K562 (cell line): ENCODE data around the gene ADD2. TPM values are rescaled to one million over a fixed set of nuclear protein-coding genes. Genes with fewer than 3 reads are reported as not detected.

Experiments
- ATAC-seq: fragments of 200-7000 bp; cut with Tn5 transposase; 3 replicates; pipeline ENCODE4 v1.9.1; 2020; ENCODE audit warnings: moderate library complexity
- BruUV-seq: library from RNA; stranded (reverse); fragments of 400-500 nt; replicated peaks from 2 replicates; lab custom pipeline; 2021; lab: Mats Ljungman, UMichigan
- CTCF ChIA-PET: fragments of 300-600 bp; formaldehyde crosslinking; extraction: SDS; loops from one replicate; lab custom pipeline; 2021; ENCODE audit warnings: low intra/inter-chr PET ratio; lab: Yijun Ruan, JAX
- POLR2A ChIA-PET: fragments of 300-600, 350-650 bp; sonication (Branson Sonifier 250); formaldehyde crosslinking; extraction: SDS; loops from one replicate; lab custom pipeline; 2021; ENCODE audit warnings: antibody characterized with exemption, inconsistent platforms; lab: Yijun Ruan, JAX
- DNase-seq, 4 experiments: peaks; one replicate each; pipeline versions ENCODE4 v3.0.0 to v3.0.0-alpha.2; 2011 to 2018; ENCODE audit warnings: low spot score in 3 of 4, mixed read lengths in 3 of 4; ENCODE audit errors: extremely low read depth in 1 of 4
- FAIRE-seq: peaks from 2 replicates; lab custom pipeline; 2011; peaks lifted over from hg19 to GRCh38; lab: Jason Lieb, UNC
- H2AFZ ChIP-seq: 2 replicates; pipeline ENCODE4 v1.6.0; 2011; ENCODE audit warnings: low read depth, low read length, control low read depth, inconsistent platforms
- H3K27ac ChIP-seq: fragments of 200-600 bp; 3 replicates; pipeline ENCODE4 v1.8.0; 2011; ENCODE audit warnings: low read depth, mild to moderate bottlenecking, control low read depth, inconsistent platforms, low read length, moderate library complexity, mixed read lengths; ENCODE audit errors: extremely low read depth
- H3K27me3 ChIP-seq, 2 experiments: fragments of 300-600 bp in 1 of 2; 2 replicates in 1 of 2; 3 replicates in 1 of 2; pipeline versions ENCODE4 v1.6.0 to v1.8.0; 2011; ENCODE audit warnings: inconsistent platforms in 2 of 2, low read length in 2 of 2, mild to moderate bottlenecking in 1 of 2, mixed read lengths in 1 of 2, moderate library complexity in 1 of 2; ENCODE audit not compliant: control insufficient read depth in 2 of 2, insufficient read depth in 2 of 2
- H3K36me3 ChIP-seq: fragments of 300-600 bp; 3 replicates; pipeline ENCODE4 v1.8.0; 2011; ENCODE audit warnings: mild to moderate bottlenecking, low read length, inconsistent platforms; ENCODE audit not compliant: control insufficient read depth, insufficient read depth
- H3K4me1 ChIP-seq, 2 experiments: fragments of 200-600 bp in 1 of 2; replicated peaks in 1 of 2; 2 replicates in 1 of 2; 3 replicates in 1 of 2; pipeline versions ENCODE4 v1.5.1 to v1.8.0; 2011; ENCODE audit warnings: inconsistent platforms in 2 of 2, low read length in 2 of 2, mild to moderate bottlenecking in 1 of 2, mixed read lengths in 1 of 2, moderate library complexity in 1 of 2; ENCODE audit not compliant: control insufficient read depth in 2 of 2, insufficient read depth in 2 of 2
- H3K4me2 ChIP-seq: 2 replicates; pipeline ENCODE4 v1.6.1; 2011; ENCODE audit warnings: low read length, control low read depth, inconsistent platforms, mixed read lengths; ENCODE audit not compliant: insufficient read depth
- H3K4me3 ChIP-seq: fragments of 200-600 bp; sonication (generic), shearing (Covaris generic); 2 replicates; pipeline ENCODE4 v1.5.1; 2016; ENCODE audit warnings: control low read depth, inconsistent platforms
- H3K79me2 ChIP-seq: fragments of 200-600 bp; 3 replicates; pipeline ENCODE4 v1.8.0; 2011; ENCODE audit warnings: low read length, inconsistent platforms; ENCODE audit not compliant: control insufficient read depth, insufficient read depth
- H3K9ac ChIP-seq, 2 experiments: 2 replicates each; pipeline versions ENCODE4 v1.6.0 to v1.6.1; 2011; ENCODE audit warnings: low read depth in 2 of 2, low read length in 2 of 2, control low read depth in 1 of 2, inconsistent platforms in 1 of 2, mild to moderate bottlenecking in 1 of 2, mixed read lengths in 1 of 2; ENCODE audit not compliant: insufficient read depth in 1 of 2
- H3K9me1 ChIP-seq: one replicate; pipeline ENCODE4 v1.6.0; 2011; ENCODE audit warnings: inconsistent platforms, mild to moderate bottlenecking, low read length, moderate library complexity; ENCODE audit not compliant: control insufficient read depth, insufficient read depth
- H3K9me3 ChIP-seq: replicated peaks from 2 replicates; pipeline ENCODE4 v1.5.1; 2011; ENCODE audit warnings: low read depth, low read length, inconsistent platforms; ENCODE audit not compliant: control insufficient read depth, insufficient read depth
- H4K20me1 ChIP-seq: replicated peaks from 2 replicates; pipeline ENCODE4 v1.6.1; 2011; ENCODE audit warnings: low read length, inconsistent platforms, mixed read lengths; ENCODE audit not compliant: control insufficient read depth, insufficient read depth
- FOXP1 ChIP-seq: sonication (generic); formaldehyde crosslinking; IDR thresholded peaks from 2 replicates; pipeline ENCODE4 v1.8.0; 2022; ENCODE audit warnings: mild to moderate bottlenecking, missing genetic modification reagents
- POLR2A ChIP-seq: fragments of 450-650 bp; conservative IDR thresholded peaks from 2 replicates; pipeline ENCODE4 v1.6.1; 2016
- RAD51 ChIP-seq: fragments of 450-650 bp; IDR thresholded peaks from 2 replicates; pipeline ENCODE4 v1.7.1; 2016; ENCODE audit warnings: low read depth, mild to moderate bottlenecking, borderline replicate concordance
- TRIM24 ChIP-seq, 2 experiments: fragments of 450-650 bp; IDR thresholded peaks; 2 replicates each; pipeline ENCODE4 v1.6.1; 2016
- ZNF134 ChIP-seq: fragments of 250-450 bp; sonication (Bioruptor Pico); conservative IDR thresholded peaks from 2 replicates; pipeline ENCODE4 v1.4.0; 2020
- ZNF431 ChIP-seq: sonication (generic); formaldehyde crosslinking; IDR thresholded peaks from 2 replicates; pipeline ENCODE4 v1.8.0; 2022; ENCODE audit warnings: mild to moderate bottlenecking, missing genetic modification reagents
- WGBS: fragments of 100-300 bp; shearing (Covaris generic); methylation state at CpG from one replicate; pipeline ENCODE4 v1.1.6; 2016; ENCODE audit warnings: low coverage, mixed read lengths; ENCODE audit not compliant: insufficient coverage; ENCODE audit errors: missing lambda C conversion rate; 5-methylcytosine and 5-hydroxymethylcytosine counted together
- in situ Hi-C: fragments of 300-500 bp; cut with MboI; formaldehyde crosslinking; loops from 4 replicates; pipeline ENCODE4 v1.15.0; 2018; ENCODE audit warnings: inconsistent platforms, mixed read lengths
- intact Hi-C: fragments of 100-400 bp; cut with micrococcal nuclease; formaldehyde crosslinking; loops from 2 replicates; pipeline ENCODE4 v1.14.2; 2022
- polyA plus RNA-seq, 8 experiments: library from polyadenylated mRNA; depleted of rRNA in 4 of 8; stranded (reverse) in 5 of 8; unstranded in 3 of 8; fragments of >200 nt; fragmentation: Nextera tagmentation in 2 of 8; fragmentation: Illumina TruSeq in 1 of 8; extraction: Ambion mirVana in 2 of 8; extraction: Trizol in 1 of 8; gene quantifications; 2 replicates each; pipeline versions ENCODE4 v1.2.1 to v1.2.3, GENCODE V29; 2011 to 2014; ENCODE audit warnings: inconsistent platforms in 1 of 8, missing spikeins in 1 of 8
- total RNA-seq, 7 experiments: library from RNA; depleted of rRNA in 6 of 7; stranded (reverse); fragments of >200 nt in 6 of 7; fragmentation: Illumina TruSeq in 2 of 7; extraction: Trizol in 2 of 7; gene quantifications; 2 replicates each; pipeline versions ENCODE4 v1.2.1 to v1.2.3, GENCODE V29; 2011 to 2021; ENCODE audit warnings: low replicate concordance in 1 of 7

ADD2 gene
- total and polyA plus RNA-seq, 9 of the 15 experiments (the other 6 are each of a cell fraction or from before 2014, with no cell fraction given), result 3.5 to 63.0 (median 36.2) TPM

- peaks cover 0 to 4% of the 10 kb centered on the region in 2 experiments; a peak in 2 of 5 replicates for H3K27me3 ChIP-seq
- H3K79me2 ChIP-seq, result no peaks in the 10 kb centered on the region
- H3K4me3 ChIP-seq, result no peak overlapping the region
- no peaks in the 10 kb centered on the region for H4K20me1 ChIP-seq
- 0 out of 4 replicates have a peak overlapping the region, but pooled peaks of 1 of the 2 experiments have one; percentile 33 for H3K9ac ChIP-seq
- BruUV-seq, result no TSS peak
- no peaks in the 10 kb centered on the region for H3K9me3 ChIP-seq
- in situ Hi-C loops, result loop anchor here (10.0 to 25.0 kb wide), 2 partner anchors 332 to 734 kb away; partner anchors contain the start of gene MXD1
- no peaks in the 10 kb centered on the region for H3K9me1 ChIP-seq
- intact Hi-C loops, result loop anchor here (10.0 kb wide), 1 partner anchor 92 kb away; the partner anchor contains the start of gene TGFA
- H3K4me2 ChIP-seq, result no peak overlapping the region
- ATAC-seq (no peak), DNase-seq (no peak), FAIRE-seq (no peak)
- POLR2A ChIA-PET, result interaction anchor here (0.6 kb wide), 1 partner anchor 326 kb away, joined by 3 read pairs; no protein-coding TSS in a partner anchor
- no peak overlapping the region for H3K27ac ChIP-seq
- no peak overlapping the region for H2AFZ ChIP-seq
- no peaks in the 10 kb centered on the region for H3K4me1 ChIP-seq
- no peaks in the 10 kb centered on the region for H3K36me3 ChIP-seq
- WGBS, result 2% methylated on average over 5 of the region's 5 CpGs
- TF ChIP-seq TRIM24 (IDR thresholded peaks at IDR 0.05) (no peak), ZNF134 (no peak), ZNF431 (CRISPR knock-in tag) (no peak), POLR2A (no peak), FOXP1 (CRISPR knock-in tag) (no peak), RAD51 (no peak)
- CTCF ChIA-PET, result interaction anchor here (2.0 kb wide), 1 partner anchor 343 kb away, joined by 8 read pairs; no protein-coding TSS in a partner anchor
These were observed 121.6 kb downstream of the ADD2 start for GRCh38 chr2:70646420-70646818.
